ENCODE measurements around the gene KMT2C.
A peak's percentile ranks its signal among the peaks of the same experiment; 100 is the strongest.
"Not testable (repeated sequence)": the region's sequence is repeated elsewhere in the genome, so short reads cannot be mapped to it uniquely, and the experiment has no call there.

Gene KMT2C

DNA sequence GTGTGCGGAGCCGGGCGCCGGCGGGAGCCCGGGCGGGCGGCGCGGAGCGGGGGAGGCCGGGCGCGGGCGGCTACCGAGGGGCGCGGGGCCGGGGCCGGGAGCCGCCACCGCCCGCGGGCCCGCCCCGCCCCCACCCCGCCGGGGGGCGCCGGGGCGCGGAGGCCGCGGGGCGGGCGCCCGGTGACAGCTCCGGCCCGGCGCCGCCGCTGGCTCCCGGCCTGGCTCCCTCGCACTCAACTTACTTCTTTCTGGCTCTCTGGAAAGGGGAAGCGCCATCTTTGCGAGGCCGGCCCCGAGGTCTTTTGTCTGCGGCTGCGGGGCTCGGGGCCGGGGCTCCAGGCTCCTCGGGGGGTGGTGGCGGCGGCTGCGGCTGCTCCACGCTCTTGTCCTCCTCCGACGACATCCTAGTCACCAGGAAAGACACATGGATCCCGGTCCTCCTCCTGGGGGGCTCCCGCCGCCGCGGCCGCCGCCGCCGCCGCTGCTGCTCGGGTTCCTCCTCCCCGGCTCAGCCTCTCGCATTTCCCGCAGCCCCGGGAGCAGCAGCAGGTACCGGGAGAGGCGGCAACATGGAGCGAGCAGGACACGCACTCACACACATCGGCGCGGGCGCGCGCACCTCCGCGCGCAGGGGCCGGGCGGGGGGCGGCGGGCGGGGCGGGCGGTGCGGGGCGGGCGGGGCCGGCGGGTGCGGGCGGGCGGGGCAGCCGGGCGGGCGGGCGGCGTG lies at the start of gene KMT2C:
TSS of gene KMT2C (minus strand) at position 620 of the 727 bp plus-strand sequence. CDS start at position 403, 217 bp downstream.
- DNase-seq (ENCODE audit: low spot score): peak; percentile 29

DNA sequence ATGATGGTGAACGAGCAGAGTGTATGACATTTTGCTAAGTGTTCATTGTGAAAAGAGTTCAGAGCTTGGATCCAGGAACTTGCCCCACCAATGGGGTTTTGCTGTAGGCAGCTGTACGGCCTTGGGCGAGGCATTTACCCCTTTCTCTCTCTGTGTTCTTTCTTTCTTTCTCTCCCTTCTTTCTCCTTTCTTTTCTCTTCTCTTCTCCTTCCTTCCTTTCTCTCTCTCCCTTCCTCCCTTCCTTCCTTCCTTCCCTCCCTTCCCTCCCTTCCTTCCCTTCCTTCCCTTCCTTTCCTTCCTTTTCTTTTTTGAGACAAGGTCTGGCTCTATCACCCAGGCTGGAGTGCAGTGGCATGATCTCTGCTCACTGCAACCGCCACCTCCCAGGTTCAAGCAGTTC lies 45.3 kb upstream of the KMT2C start:
- no peak for DNase-seq (ENCODE audit: low spot score)

DNA sequence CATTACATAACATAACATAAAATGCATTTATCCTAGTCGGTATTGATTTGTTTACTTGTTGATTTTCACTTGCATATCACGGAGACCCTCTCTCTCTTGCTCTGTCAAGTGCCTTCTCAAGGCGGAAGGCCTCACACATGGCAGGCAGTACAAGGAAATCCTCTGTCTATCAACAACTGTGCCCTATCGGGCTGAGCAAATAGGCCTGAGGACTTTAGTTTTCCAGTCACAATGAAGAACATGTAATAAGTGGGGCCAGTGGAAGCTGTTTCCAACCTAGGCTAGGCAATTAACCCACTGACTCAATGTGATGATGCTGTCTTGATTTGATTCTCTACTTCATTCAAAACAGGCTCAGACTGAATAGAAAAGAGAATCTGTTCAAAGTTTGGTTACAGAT lies 44.9 kb upstream of the KMT2C start:
- DNase-seq (ENCODE audit: low spot score): no peak

DNA sequence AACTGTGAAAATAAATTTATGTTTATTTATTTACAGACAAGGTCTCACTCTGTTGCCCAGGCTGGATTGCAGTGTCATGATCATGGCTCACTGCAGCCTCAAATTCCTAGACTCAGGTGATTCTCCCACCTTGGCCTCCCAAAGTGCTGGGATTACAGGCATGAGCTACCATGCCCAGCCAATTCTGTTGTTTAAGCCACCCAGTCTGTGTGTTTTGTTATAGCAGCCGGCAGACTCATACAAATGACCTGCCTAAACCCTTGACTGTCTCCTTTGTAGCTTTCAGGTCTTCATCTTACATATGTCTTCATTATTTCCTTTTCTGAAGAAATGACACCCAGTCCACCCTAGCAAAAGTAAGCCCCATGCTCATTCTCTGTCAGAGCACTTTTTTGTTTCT lies 43.8 kb upstream of the KMT2C start:
- no peak for DNase-seq (ENCODE audit: low spot score)

DNA sequence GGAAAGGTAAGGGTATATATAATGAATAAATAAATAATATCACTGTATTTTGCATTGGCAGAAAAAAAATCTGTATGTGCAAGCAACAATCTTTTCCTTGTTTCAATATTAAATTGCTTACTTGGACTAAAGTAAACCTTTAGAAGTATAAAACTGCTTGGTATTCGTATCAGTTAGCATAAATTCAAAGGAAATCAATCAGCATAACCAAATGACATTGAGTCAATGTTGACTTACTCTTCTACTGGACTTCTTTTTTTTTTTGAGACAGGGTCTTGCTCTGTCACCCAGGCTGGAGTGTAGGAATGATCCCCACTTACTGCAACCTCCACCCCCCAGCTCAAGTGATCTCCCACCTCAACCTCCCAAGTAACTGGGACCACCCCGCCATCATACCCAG lies 42.3 kb upstream of the KMT2C start:
- no peak for DNase-seq (ENCODE audit: low spot score)

DNA sequence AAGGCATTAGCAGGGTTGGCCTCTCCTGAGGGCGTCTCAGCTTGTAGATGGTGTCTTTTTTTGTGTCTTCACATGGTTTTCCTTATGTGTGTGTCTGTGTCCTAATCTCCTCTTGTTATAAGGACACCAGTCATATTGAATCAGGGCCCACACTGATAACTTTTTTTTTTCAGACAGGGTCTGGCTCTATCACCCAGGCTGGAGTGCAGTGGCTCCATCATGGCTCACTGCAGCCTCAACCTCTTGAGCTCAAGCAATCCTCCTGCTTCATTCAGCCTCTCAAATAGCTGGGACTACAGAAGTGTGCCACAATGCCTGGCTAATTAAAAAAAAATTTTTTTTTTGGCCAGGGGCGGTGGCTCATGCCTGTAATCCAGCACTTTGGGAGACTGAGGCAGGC lies 41.3 kb upstream of the KMT2C start:
- no peak for DNase-seq (ENCODE audit: low spot score)

DNA sequence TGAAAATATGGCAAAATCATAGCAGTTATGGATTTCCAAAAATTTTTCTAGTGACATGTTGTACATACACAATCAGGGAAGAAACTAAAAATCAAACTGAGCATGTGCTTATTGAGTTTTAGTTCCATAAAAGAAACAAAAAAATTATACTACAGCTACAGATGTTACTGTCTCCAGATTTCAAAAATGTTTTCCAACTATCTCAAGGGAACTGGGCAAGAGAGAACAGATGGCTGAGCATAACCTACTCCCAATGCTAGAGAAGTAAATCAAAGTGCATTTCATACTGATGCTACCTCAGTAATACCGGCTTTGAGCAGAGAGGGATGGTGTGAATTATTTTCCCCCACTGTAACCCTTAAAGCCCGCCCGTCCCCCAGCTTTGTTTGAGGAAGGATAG lies 40.7 kb upstream of the KMT2C start:
- no peak for DNase-seq (ENCODE audit: low spot score)

DNA sequence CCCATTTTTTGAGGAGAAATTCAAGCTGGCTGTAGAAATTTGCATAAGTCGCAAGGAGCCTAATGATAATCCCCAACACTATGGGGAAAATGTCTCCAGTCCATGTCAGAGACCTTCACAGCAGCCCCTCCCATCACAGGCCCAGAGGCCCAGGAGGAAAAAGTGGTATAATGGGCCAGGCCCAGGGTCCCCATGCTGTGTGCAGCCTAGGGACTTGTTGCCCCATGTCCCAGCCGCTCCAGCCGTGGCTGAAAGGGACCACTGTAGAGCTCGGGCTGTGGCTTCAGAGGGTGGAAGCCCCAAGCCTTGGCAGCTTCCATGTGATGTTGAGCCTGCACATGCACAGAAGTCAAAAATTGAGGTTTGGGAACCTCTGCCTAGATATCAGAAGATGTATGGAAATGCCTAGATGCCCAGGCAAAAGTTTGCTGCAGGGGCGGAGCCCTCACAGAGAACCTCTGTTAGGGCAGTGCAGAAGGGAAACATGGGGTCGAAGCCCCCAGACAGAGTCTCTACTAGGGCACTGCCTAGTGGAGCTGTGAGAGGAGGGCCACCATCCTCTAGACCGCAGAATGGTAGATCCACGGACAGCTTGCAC lies 35.3 kb upstream of the KMT2C start:
- not testable (repeated sequence) for DNase-seq (ENCODE audit: low spot score)

DNA sequence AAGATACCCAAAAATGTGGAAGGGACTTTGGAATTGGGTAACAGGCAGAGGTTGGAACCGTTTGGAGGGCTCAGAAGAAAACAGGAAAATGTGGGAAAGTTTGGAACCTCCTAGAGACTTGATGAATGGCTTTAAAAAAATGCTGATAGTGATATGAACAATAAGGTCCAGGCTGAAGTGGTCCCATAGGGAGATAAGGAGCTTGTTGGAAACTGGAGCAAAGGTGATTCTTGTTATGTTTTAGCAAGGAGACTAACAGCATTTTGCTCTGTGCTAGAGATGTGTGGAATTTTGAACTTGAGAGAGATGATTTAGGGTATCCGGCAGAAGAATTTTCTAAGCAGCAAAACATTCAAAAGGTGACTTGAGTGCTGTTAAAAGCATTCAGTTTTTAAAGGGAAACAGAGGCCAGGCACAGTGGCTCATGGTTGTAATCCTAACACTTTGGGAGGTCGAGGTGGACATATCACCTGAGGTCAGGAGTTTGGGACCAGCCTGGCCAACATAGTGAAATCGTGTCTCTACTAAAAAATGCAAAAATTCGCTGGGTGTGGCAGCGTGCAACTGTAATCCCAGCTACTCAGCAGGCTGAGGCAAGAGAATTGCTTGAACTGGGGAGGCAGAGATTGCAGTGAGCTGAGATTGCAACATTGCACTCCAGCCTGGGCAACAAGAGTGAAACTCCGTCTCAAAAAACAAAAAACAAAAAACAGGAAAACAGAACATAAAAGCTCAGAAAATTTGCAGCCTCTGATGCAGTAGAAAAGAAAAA lies 34.6 kb upstream of the KMT2C start:
- not testable (repeated sequence) for DNase-seq (ENCODE audit: low spot score)

DNA sequence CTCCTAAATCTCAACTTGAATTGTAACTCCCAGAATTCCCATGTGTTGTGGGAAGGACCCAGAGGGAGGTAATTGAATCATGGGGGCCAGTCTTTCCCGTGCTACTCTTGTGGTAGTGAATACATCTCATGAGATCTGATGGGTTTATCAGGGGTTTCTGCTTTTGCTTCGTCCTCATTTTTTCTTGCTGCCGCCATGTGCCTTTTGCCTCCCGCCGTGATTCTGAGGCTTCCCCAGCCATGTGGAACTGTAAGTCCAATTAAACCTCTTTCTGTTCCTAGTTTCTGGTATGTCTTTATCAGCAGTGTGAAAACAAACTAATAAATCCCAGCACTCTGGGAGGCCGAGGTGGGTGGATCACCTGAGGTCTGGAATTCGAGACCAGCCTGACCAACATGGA lies 33.8 kb upstream of the KMT2C start:
- not testable (repeated sequence) for DNase-seq (ENCODE audit: low spot score)

DNA sequence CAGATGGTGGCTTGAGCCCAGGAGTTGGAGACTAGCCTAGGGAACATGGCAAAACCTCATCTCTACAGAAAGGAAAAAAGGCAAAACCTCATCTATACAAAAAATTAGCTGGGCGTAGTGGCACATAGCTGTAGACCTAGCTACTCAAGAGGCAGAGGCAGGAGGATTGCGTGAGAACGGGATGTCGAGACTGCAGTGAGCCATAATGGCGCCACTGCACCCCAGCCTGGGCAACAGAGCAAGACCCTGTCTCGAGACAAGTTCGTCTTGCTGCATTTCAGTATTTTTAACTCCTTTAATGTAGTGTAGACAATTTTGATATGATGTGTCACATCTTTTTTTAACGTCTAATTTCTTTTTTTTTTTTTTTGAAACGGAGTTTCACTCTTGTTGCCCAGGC lies 31.4 kb upstream of the KMT2C start:
- DNase-seq (ENCODE audit: low spot score): no peak

DNA sequence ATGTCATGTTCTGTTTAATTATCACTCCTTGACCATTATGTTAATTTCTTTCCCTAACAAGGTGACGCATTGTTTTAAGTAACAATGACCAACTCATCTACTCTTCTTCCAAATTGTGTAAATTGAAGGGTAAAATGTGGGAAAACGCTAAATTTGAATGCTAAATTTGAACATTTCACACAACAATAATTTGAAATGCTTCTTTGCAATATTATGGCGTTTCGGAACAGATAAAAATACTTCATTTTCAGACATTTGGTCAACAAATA lies 29.2 kb upstream of the KMT2C start:
- no peak for DNase-seq (ENCODE audit: low spot score)

DNA sequence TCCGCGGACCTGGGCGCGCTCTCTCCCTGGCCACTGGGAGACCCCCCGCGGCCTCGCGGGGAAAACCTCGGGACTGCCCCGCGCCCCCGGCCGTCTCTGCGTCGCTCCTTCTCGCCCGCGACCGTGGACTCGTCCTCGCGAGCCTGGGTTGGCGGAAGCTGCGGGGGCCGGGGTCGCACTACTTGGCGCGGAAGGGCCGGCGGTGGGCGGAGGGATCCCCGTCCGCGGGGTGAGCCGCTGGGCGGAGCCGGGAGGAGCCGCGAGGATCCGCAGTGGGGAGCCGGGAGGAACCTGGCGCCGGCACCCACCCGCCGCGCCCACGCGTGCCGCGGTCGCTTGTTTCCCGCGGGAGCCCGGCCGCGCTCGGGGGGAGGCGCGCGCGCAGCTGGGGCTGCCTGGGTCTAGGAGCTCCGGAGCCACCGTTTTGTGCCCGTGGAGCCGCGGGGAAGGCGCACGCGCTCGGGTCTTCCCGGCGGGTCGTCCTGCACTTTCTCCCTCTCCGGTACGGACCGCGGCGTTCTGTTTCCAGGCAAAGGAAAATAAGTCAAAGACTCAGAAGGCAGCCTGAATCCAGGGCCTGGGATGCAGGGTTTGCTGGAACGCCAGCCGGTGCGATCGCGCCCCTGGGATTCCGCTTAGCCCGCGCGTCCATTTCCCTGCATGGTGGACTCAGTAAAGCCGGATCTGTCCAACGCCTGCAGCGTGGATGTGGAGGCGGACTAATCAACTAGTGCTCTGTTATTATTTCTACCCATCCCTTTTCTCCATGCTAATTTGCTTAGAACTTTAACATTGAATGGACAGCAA lies 28.7 kb upstream of the KMT2C start:
- DNase-seq (ENCODE audit: low spot score): peak; percentile 89

DNA sequence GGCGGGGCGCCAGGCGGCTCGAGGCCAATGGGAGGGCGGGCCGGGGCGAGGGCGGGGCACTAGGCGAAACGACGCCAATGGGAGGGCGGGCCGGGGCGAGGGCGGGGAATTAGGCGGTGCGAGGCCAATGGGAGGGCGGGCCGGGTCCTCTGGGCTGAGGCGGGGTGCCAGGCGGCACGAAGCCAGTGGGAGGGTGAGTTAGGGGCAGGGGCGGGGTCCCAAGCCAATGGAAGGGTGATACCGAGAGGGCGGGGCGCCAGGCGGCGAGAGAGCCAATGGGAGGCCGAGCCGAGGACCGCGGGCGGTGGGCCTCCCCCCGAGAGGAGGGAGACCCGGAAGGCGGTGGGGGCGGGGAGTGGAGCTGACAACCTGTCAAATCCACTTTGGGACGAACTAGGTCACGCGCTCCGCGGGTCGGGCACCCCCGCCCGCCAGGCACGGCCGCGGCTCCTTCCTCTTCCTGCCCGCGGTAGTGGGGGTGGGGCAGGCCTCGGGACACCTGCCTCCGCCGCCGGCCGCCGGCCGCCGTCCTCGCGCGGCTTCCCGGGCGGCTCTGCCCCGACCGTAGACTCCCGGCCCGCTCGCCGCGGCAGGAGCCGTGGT lies 28.0 kb upstream of the KMT2C start:
- DNase-seq (ENCODE audit: low spot score): peak; percentile 99

DNA sequence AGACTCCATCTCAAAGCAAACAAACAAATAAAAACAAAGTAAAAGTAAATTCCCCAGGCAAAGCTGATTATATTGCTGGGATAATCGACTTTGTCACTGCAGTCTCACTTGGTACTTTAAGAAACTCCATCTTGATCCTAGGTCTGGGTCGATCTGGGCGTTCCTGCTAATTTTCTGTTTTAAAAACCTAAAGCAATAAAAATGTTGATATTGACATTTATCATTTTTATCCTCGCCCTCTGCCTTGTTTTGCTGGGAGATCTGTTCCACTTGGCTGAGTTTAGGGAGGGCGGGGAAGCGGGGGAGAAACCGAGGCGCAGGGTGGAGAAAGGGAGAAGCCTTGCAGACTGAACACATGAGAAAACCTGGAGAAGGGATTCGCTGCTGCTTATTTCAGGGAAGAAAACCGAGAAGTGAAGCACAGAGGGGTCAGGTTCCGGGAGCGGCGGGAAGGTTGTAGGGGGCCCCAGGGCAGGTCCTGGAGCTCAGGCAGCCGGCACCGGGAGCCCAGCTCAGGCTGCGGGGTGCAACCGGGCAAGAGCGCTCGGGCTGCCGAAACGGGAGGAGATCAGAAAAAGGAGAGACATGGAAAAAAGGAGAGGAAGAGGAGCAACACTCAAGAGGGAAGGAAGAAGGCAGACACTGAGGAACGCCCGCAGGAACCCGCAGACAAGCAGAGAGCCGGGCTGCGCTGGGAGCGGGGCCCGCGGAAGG lies 27.3 kb upstream of the KMT2C start:
- peak; percentile 56 for DNase-seq (ENCODE audit: low spot score)

DNA sequence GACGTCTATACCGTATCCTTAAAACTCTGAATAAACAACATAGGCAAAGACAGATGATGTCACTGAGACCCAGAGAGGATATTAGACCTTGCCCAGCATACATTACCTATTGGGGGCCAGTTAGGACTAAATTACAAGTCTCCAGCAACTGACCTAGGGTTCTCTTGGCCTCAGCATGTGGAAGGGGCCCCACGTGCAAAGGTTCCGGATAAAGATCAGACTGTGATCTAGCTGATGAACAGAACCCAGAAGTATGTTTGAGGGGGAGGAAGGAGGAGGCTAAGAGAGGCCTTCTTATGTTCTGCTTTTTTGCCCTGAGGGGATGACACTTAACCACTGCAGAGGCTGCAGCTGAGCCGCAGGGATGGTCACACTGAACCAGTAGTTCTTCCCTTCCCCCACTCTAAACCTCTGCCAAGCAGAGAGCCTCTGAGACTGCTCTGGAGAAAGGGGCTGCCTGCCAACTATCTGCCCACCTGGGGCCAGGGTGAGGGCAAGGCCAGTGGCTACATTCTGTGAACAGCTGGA lies 24.0 kb upstream of the KMT2C start:
- no peak for DNase-seq (ENCODE audit: low spot score)

DNA sequence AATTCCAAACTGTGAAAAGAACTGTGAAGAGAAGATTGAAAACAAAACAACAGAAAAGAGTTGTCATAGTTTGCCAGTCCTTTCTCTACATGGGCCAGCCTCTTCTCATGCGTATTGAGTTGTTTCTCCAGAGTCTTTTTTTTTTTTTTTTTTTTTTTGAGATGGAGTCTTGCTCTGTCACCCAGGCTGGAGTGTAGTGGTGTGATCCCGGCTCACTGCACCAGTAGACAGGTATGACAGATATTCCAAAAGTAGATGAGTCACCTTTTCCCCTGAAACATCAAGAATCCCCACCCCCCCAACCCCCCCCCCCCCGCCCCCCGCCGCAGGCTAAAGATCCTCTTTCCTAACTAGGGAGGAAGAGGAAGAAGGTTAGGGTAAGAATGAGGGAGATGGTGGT lies 15.6 kb upstream of the KMT2C start:
- no peak for DNase-seq (ENCODE audit: low spot score)

DNA sequence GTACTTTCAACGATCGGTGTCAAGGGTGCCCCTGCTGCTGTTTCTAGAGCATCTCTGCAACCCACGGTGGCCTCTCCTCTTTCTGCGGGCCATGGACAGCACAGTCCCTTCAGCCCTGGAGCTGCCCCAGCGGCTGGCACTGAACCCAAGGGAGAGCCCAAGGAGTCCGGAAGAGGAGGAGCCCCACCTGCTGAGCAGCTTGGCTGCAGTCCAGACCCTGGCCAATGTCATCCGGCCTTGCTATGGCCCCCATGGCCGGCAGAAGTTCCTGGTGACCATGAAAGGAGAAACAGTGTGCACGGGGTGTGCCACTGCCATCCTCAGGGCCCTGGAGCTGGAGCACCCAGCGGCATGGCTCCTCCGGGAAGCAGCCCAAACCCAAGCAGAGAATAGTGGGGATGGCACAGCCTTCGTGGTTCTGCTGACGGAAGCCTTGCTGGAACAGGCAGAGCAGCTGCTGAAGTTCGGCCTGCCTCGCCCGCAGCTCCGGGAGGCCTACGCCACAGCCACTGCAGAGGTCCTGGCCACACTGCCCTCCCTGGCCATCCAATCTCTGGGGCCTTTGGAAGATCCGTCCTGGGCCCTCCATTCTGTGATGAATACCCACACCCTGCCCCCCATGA lies 9.7 kb upstream of the KMT2C start:
- DNase-seq (ENCODE audit: low spot score): not testable (repeated sequence)

DNA sequence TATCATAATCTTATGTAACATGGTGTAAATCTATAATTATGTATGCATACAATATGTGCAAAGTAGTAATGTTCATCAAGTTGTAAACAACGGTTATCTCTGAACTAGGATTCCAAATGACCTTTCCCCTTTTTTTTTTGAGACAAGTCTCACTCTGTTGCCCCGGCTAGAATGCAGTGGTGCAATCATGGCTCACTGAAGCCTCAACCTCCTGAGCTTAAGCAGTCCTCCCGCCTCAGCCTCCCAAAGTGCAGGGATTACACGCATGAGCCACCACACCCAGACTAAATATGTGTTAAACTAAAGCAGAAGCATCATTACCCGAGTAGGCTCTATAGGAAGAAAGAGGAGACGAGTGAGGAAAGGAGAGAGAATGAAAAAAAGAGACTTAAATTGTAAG lies 7.8 kb upstream of the KMT2C start:
- DNase-seq (ENCODE audit: low spot score): no peak

DNA sequence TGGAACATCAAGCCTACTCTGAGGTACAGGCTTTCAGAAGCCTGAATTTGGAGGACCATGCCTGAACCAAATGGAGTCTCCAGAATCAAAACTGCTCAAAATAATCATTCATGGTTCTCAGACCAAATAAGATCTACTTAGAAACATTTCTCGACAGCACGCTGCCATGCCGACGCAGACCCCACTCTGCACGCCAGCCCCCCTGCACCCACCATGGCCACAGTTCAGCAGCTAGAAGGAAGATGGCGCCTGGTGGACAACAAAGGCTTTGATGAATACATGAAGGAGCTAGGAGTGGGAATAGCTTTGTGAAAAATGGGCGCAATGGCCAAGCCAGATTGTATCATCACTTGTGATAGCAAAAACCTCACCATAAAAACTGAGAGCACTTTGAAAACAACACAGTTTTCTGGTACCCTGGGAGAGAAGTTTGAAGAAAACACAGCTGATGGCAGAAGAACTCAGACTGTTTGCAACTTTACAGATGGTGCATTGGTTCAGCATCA lies 6.6 kb upstream of the KMT2C start:
- no peak for DNase-seq (ENCODE audit: low spot score)

DNA sequence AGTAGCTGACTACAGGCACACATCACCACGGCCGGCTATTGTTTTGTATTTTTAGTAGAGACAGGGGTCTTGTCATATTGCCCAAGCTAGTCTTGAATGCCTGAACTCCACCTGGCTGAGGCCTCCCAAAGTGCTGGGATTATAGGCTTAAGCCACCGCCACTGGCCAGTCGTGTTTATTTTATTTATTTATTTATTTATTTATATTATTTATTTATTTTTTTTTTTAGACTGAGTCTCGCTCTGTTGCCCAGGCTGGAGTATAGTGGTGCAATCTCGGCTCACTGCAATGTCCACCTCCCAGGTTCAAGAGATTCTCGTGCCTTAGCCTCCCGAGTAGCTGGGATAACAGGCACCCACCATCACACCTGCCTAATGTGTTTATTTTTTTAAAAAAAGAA lies 6.0 kb upstream of the KMT2C start:
- not testable (repeated sequence) for DNase-seq (ENCODE audit: low spot score)
